HEK293T (cell line): ENCODE results near the gene HTR7.
"Not testable (repeated sequence)": the region's sequence is repeated elsewhere in the genome, so short reads cannot be mapped to it uniquely, and the experiment has no call there.

Experiments
- CTCF ChIA-PET: fragments of 350-600 bp; formaldehyde crosslinking; extraction: SDS; loops from one replicate; lab custom pipeline; 2021; ENCODE audit warnings: antibody characterized with exemption, inconsistent platforms; lab: Yijun Ruan, JAX
- POLR2A ChIA-PET: fragments of 350-600 bp; formaldehyde crosslinking; extraction: SDS; loops from one replicate; lab custom pipeline; 2020; ENCODE audit warnings: antibody characterized with exemption, inconsistent platforms; lab: Yijun Ruan, JAX
- DNase-seq: peaks from one replicate; pipeline ENCODE4 v3.0.0; 2012; ENCODE audit warnings: mixed read lengths; ENCODE audit errors: extremely low spot score
- ARNT ChIP-seq: fragments of 450-650 bp; IDR thresholded peaks from 2 replicates; pipeline ENCODE4 v1.6.1; 2017; ENCODE audit warnings: mild to moderate bottlenecking
- BHLHE40 ChIP-seq: fragments of 450-650 bp; IDR thresholded peaks from 2 replicates; pipeline ENCODE4 v1.6.1; 2016; ENCODE audit warnings: mild to moderate bottlenecking, moderate library complexity, borderline replicate concordance
- CTBP1 ChIP-seq: fragments of 450-650 bp; IDR thresholded peaks from 2 replicates; pipeline ENCODE4 v1.6.1; 2016; ENCODE audit warnings: borderline replicate concordance
- ELF4 ChIP-seq: fragments of 450-650 bp; IDR thresholded peaks from 2 replicates; pipeline ENCODE4 v1.6.1; 2017; ENCODE audit warnings: antibody characterized with exemption
- FOXA1 ChIP-seq: fragments of 450-650 bp; IDR thresholded peaks from 2 replicates; pipeline ENCODE4 v1.6.1; 2016; ENCODE audit warnings: mild to moderate bottlenecking
- FOXK2 ChIP-seq: fragments of 450-650 bp; IDR thresholded peaks from 2 replicates; pipeline ENCODE4 v1.6.1; 2016; ENCODE audit warnings: mild to moderate bottlenecking
- FOXM1 ChIP-seq: fragments of 450-650 bp; IDR thresholded peaks from 2 replicates; pipeline ENCODE4 v1.6.1; 2017; ENCODE audit warnings: mild to moderate bottlenecking, borderline replicate concordance
- HDGF ChIP-seq: fragments of 450-650 bp; IDR thresholded peaks from 2 replicates; pipeline ENCODE4 v1.6.1; 2017; ENCODE audit warnings: antibody characterized with exemption, borderline replicate concordance
- L3MBTL2 ChIP-seq: fragments of 450-650 bp; conservative IDR thresholded peaks from 2 replicates; pipeline ENCODE4 v1.6.1; 2016; ENCODE audit warnings: mild to moderate bottlenecking
- LEF1 ChIP-seq: fragments of 450-650 bp; IDR thresholded peaks from 2 replicates; pipeline ENCODE4 v1.6.1; 2017; ENCODE audit warnings: mild to moderate bottlenecking, borderline replicate concordance
- NFRKB ChIP-seq: fragments of 450-650 bp; IDR thresholded peaks from 2 replicates; pipeline ENCODE4 v1.6.1; 2016; ENCODE audit warnings: mild to moderate bottlenecking, moderate library complexity
- PKNOX1 ChIP-seq: fragments of 450-650 bp; IDR thresholded peaks from 2 replicates; pipeline ENCODE4 v1.6.1; 2016
- SP1 ChIP-seq: fragments of 450-650 bp; IDR thresholded peaks from 2 replicates; pipeline ENCODE4 v1.6.1; 2017
- SUZ12 ChIP-seq: fragments of 450-650 bp; IDR thresholded peaks from 2 replicates; pipeline ENCODE4 v1.6.1; 2016; ENCODE audit warnings: mild to moderate bottlenecking
- TARDBP ChIP-seq: fragments of 450-650 bp; IDR thresholded peaks from 2 replicates; pipeline ENCODE4 v1.6.1; 2016
- ZNF384 ChIP-seq: fragments of 450-650 bp; IDR thresholded peaks from 2 replicates; pipeline ENCODE4 v1.6.1; 2016

HTR7 gene

DNA sequence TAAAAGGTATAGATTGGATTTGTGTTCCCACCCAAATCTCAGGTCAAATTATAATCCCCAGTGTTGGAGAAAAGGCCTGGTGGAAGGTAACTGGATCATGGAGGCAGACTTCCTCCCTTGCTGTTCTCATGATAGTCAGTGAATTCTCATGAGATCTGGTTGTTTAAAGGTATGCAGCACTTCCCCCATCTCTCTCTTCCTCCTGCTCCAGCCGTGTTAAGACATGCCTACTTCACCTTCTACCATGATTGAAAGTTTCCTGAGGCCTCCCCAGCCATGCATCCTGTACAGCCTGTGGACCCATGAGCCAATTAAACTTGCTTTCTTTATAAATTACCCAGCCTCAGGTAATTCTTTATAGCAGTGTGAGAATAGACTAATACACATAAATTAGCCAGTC lies 39.1 kb downstream of the HTR7 start:
- DNase-seq, result no peak
- ChIA-PET CTCF (no interaction called here), POLR2A (no interaction called here)
- TF ChIP-seq L3MBTL2, result no peak
- no peak for TF ChIP-seq ARNT
- TF ChIP-seq ZNF384, result no peak
- no peak for TF ChIP-seq NFRKB
- TF ChIP-seq SP1, result no peak
- no peak for TF ChIP-seq ELF4
- TF ChIP-seq LEF1, result no peak
- no peak for TF ChIP-seq FOXK2
- no peak for TF ChIP-seq TARDBP
- TF ChIP-seq SUZ12, result no peak
- no peak for TF ChIP-seq CTBP1
- no peak for TF ChIP-seq PKNOX1

GRCh38 chr10:90817128-90817889 lies 40.5 kb downstream of the HTR7 start:
- ChIA-PET POLR2A (no interaction called here), CTCF (no interaction called here)
- DNase-seq, result no peak
- no peak for TF ChIP-seq SP1

- POLR2A ChIA-PET, result no interaction called here
Observed at GRCh38 chr10:90816466-90816865, 41.4 kb downstream of the HTR7 start.

DNA sequence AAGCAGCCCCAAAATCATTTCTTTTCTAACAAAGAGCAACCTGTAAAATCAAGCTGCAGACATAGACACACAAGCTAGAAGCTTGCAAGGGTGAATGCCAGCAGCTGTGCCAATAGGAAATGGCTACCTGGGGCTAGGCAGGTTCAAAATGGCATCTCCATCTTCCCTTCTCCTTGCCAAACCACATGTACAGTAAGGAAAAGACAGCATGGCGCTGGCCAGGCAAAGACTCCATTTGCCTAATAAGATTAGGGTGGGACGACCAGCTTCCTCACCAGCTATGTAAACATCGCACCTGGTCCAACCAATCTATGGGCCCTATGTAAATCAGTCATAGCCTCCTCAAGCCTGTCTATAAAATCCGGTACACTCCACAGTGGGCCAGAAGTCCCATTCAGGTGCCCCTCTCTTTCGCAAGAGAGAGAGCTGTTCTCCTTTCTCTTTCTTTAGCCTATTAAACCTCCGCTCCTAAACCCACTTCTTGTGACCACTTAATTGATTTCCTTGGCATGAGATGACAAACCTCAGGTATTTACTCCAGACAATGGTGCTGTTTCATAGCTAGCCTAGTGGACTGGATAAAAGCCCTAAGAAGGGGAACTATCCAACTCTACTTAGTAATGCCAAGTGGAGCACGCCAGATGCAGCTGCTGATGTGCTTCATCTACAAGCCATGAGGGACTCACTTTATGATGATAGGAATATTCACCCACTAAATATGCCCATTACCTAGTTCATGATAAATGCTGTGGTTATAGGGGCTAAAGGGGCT lies 44.1 kb downstream of the HTR7 start:
- TF ChIP-seq ARNT (no peak), ELF4 (no peak), SP1 (no peak), L3MBTL2 (no peak), HDGF (no peak), ZNF384 (no peak), PKNOX1 (no peak), FOXA1 (no peak), NFRKB (no peak), BHLHE40 (no peak), CTBP1 (no peak), FOXM1 (no peak), SUZ12 (no peak), TARDBP (no peak), LEF1 (no peak), FOXK2 (no peak)
- DNase-seq, result no peak
- ChIA-PET CTCF (no interaction called here), POLR2A (no interaction called here)

More at GRCh38 chr10:90816466-90816865, 41.4 kb downstream of the HTR7 start:
- no peak for DNase-seq
- no peak for TF ChIP-seq BHLHE40
- peak; percentile 3; the same call in 1 of the 2 replicates for TF ChIP-seq PKNOX1
- CTCF ChIA-PET, result no interaction called here

DNA sequence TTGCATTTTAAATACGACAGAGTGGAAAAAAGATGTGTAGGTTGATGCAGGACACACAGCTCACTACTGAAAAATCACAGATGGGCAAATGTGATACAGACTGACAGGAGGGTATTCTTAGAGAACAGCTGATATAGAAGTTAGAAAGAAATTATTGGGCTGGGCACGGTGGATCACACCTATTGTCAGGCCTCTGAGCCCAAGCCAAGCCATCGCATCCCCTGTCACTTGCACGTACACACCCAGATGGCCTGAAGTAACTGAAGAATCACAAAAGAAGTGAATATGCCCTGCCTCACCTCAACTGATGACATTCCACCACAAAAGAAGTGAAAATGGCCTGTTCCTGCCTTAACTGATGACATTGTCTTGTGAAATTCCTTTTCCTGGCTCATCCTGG lies 50.7 kb downstream of the HTR7 start:
- POLR2A ChIA-PET, CTCF ChIA-PET: not testable (repeated sequence)

DNA sequence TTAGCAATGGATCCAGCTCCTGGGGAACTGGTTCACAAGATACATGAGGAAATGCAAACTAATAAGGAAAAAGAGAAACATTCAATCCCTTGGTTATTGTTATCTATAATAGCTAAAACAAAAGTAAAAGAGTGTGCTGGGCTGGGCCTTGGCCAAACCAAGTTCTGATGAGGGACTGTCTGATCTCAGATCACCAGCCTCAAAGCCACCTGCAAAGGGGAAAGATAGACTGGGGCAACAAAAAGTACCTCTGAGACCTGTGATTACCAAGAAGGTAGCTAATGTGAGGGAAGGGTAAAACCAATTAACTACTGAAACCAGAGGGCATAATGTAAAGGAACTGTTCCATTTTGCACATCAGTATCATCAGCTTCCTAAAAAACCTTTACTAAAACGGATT lies 51.2 kb downstream of the HTR7 start:
- POLR2A ChIA-PET, result no interaction called here

More for the DNA sequence above, 50.7 kb downstream of the HTR7 start:
- not testable (repeated sequence) for DNase-seq

More for the DNA sequence above, 51.2 kb downstream of the HTR7 start:
- CTCF ChIA-PET, result no interaction called here
- DNase-seq, result no peak
- no peak for TF ChIP-seq FOXM1
- no peak for TF ChIP-seq L3MBTL2
- TF ChIP-seq NFRKB, result no peak
- no peak for TF ChIP-seq HDGF
- TF ChIP-seq FOXK2, result no peak
- no peak for TF ChIP-seq ARNT
- TF ChIP-seq PKNOX1, result no peak
- no peak for TF ChIP-seq SUZ12
- TF ChIP-seq ZNF384, result no peak
- TF ChIP-seq TARDBP, result no peak
- no peak for TF ChIP-seq SP1
- TF ChIP-seq ELF4, result no peak
- TF ChIP-seq FOXA1, result no peak
- no peak for TF ChIP-seq BHLHE40
- TF ChIP-seq CTBP1, result no peak
- TF ChIP-seq LEF1, result no peak
